ENCODE measurements around the gene DPY30. TPM values are rescaled to one million over a fixed set of nuclear protein-coding genes. Genes with fewer than 3 reads are reported as not detected.

Gene DPY30
- total and polyA plus RNA-seq, 2 experiments from 2014 or later, result 156 to 518 TPM

- ATAC-seq, result no peak
- Histone ChIP-seq H3K79me2 (replicated peaks; ENCODE audit: insufficient read depth) (peaks cover 31% of the 10 kb centered on the region), H3K4me2 (peak overlapping the region; percentile 82), H3K27me3 (ENCODE audit: insufficient read depth) (no peaks in the 10 kb centered on the region), H3K4me1 (ENCODE audit: insufficient read depth) (peaks cover 10% of the 10 kb centered on the region), H3K4me3 (peak overlapping the region; percentile 62), H4K20me1 (replicated peaks; ENCODE audit: insufficient read depth) (peaks cover 22% of the 10 kb centered on the region), H2AFZ (no peak overlapping the region), H3K27ac (ENCODE audit: low read depth) (peak overlapping the region; percentile 98), H3K36me3 (ENCODE audit: insufficient read depth) (0 out of 2 replicates have a peak, but pooled peaks cover 3% of the 10 kb centered on the region), H3K9me2 (ENCODE audit: insufficient read depth) (no peaks in the 10 kb centered on the region), H3F3A (replicated peaks; ENCODE audit: low read depth) (no peaks in the 10 kb centered on the region)
- peaks cover 31% of the 10 kb centered on the region for H3K4me1 Mint-ChIP-seq
- no peak for DNase-seq (ENCODE audit: low spot score)
- no peaks in the 10 kb centered on the region for H3K9me3 Mint-ChIP-seq
- H3K36me3 Mint-ChIP-seq (ENCODE audit: low read depth), result peaks cover 29% of the 10 kb centered on the region
- H3K27me3 Mint-ChIP-seq (ENCODE audit: insufficient read depth, low read depth, poor library complexity), result peaks cover 4% of the 10 kb centered on the region
- peak overlapping the region; percentile 86 for H3K4me3 Mint-ChIP-seq
- peak overlapping the region; percentile 98 for H3K27ac Mint-ChIP-seq
- no peak for TF ChIP-seq NANOG (IDR thresholded peaks at IDR 0.05; ENCODE audit: borderline replicate concordance)
- TF ChIP-seq STAT1 (IDR thresholded peaks at IDR 0.05; ENCODE audit: unreplicated experiment), result no peak
- TF ChIP-seq ETS1 (IDR thresholded peaks at IDR 0.05), result no peak
- no peak for TF ChIP-seq CTCF (conservative IDR thresholded peaks at IDR 0.05; ENCODE audit: low read depth in 2 of 2)
- no peak for TF ChIP-seq JUNB (IDR thresholded peaks at IDR 0.05; ENCODE audit: unreplicated experiment)
- TF ChIP-seq EZH2phosphoT487 (IDR thresholded peaks at IDR 0.05; ENCODE audit: unreplicated experiment), result no peak
- TF ChIP-seq ZNF462 (CRISPR knock-in tag; IDR thresholded peaks at IDR 0.05), result no peak
- TF ChIP-seq, protein P1, sequence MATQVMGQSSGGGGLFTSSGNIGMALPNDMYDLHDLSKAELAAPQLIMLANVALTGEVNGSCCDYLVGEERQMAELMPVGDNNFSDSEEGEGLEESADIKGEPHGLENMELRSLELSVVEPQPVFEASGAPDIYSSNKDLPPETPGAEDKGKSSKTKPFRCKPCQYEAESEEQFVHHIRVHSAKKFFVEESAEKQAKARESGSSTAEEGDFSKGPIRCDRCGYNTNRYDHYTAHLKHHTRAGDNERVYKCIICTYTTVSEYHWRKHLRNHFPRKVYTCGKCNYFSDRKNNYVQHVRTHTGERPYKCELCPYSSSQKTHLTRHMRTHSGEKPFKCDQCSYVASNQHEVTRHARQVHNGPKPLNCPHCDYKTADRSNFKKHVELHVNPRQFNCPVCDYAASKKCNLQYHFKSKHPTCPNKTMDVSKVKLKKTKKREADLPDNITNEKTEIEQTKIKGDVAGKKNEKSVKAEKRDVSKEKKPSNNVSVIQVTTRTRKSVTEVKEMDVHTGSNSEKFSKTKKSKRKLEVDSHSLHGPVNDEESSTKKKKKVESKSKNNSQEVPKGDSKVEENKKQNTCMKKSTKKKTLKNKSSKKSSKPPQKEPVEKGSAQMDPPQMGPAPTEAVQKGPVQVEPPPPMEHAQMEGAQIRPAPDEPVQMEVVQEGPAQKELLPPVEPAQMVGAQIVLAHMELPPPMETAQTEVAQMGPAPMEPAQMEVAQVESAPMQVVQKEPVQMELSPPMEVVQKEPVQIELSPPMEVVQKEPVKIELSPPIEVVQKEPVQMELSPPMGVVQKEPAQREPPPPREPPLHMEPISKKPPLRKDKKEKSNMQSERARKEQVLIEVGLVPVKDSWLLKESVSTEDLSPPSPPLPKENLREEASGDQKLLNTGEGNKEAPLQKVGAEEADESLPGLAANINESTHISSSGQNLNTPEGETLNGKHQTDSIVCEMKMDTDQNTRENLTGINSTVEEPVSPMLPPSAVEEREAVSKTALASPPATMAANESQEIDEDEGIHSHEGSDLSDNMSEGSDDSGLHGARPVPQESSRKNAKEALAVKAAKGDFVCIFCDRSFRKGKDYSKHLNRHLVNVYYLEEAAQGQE (IDR thresholded peaks at IDR 0.05; ENCODE audit: unreplicated experiment), result no peak
- no peak for TF ChIP-seq POLR2AphosphoS5 (IDR thresholded peaks at IDR 0.05; ENCODE audit: low read depth)
- TF ChIP-seq ZNF114 (CRISPR knock-in tag; IDR thresholded peaks at IDR 0.05), result no peak
- TF ChIP-seq CREB1 (CRISPR knock-in tag; IDR thresholded peaks at IDR 0.05; ENCODE audit: low read depth), result no peak
- TF ChIP-seq EZH2 (IDR thresholded peaks at IDR 0.05; ENCODE audit: low read depth, unreplicated experiment), result no peak
- TF ChIP-seq ZNF331 (CRISPR knock-in tag; IDR thresholded peaks at IDR 0.05; ENCODE audit: low read depth), result no peak
These were observed 28.1 kb downstream of the DPY30 start for GRCh38 chr2:32011485-32011960.
